ENCODE data around the gene FAM120AOS. TPM values are rescaled to one million over a fixed set of nuclear protein-coding genes. Genes with fewer than 3 reads are reported as not detected.

Gene FAM120AOS
- total and polyA plus RNA-seq, 2 experiments from 2014 or later = 36.6 to 43.4 TPM

DNA sequence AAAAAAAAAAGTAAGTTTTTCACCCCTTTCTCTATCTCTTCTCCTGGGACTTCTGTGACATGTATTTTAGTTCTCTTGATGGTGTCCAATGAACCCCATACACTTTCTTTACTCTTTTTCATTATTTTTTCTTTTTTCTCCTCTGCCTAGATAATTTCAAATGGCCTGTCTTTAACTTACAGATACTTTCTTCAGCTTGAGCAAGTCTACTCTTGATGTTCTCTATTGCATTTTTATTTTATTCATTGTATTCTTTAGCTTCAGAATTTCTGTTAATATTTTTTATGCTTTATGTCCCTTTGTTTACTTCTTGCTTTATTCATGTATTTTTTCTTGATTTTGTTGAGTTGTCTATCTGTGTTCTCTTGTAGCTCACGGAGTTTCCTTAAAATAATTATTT lies 34.4 kb downstream of the FAM120AOS start:
- no peaks in the 10 kb centered on the region for H3K9me2 ChIP-seq (ENCODE audit: insufficient read depth)
- TF ChIP-seq EZH2phosphoT487 (IDR thresholded peaks at IDR 0.05; ENCODE audit: insufficient read depth, low read depth) (no peak), EZH2 (IDR thresholded peaks at IDR 0.05; ENCODE audit: insufficient read depth, poor library complexity, severe bottlenecking) (no peak)
- DNase-seq = no peak
- no peaks in the 10 kb centered on the region for H4K20me1 ChIP-seq (ENCODE audit: insufficient read depth)
- H3K4me2 ChIP-seq (ENCODE audit: unreplicated experiment) = no peak overlapping the region
- H3K4me1 ChIP-seq (ENCODE audit: insufficient read depth) = no peaks in the 10 kb centered on the region
- no peak overlapping the region for H3K9ac ChIP-seq
- H3K27ac ChIP-seq = no peak overlapping the region
- H2AFZ ChIP-seq = no peak overlapping the region
- no peak overlapping the region for H3K4me3 ChIP-seq
- H3K36me3 ChIP-seq (ENCODE audit: low read depth) = no peaks in the 10 kb centered on the region
- H3K79me2 ChIP-seq (ENCODE audit: insufficient read depth) = no peaks in the 10 kb centered on the region
- WGBS, 2 experiments (ENCODE audit: low coverage in 1 of 2, low lambda C conversion rate in 2 of 2, missing lambda C conversion rate in 2 of 2) = 12 to 15% methylated on average over 1 of the region's 1 CpG
- H3K27me3 ChIP-seq (replicated peaks; ENCODE audit: insufficient read depth) = no peaks in the 10 kb centered on the region
- in situ Hi-C loops (cut with MboI) = no loop called here
- H3F3A ChIP-seq (ENCODE audit: insufficient read depth) = no peaks in the 10 kb centered on the region
- H3K9me3 ChIP-seq (ENCODE audit: low read depth) = no peaks in the 10 kb centered on the region

DNA sequence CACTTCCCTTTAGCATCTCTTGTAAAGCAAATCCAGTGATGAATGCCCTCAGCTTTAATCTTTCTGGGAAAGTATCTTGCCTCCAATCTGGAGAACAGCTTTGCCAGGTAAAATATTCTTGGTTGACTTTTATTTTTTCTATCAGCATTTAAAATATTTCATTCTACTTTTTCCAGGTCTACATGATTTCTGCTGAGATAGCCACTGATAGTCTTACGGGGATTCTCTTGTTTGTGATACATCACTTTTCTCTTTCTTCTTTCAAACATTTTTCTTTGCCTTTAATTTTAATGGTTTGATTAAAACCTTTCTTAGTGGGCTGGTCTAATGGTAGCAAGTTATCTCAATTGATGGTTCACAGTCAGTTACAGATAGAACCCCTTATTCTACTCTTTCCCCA lies 35.8 kb downstream of the FAM120AOS start:
- Histone ChIP-seq H2AFZ (no peak overlapping the region), H3K79me2 (ENCODE audit: insufficient read depth) (no peaks in the 10 kb centered on the region), H3K27ac (no peak overlapping the region), H3K9me3 (ENCODE audit: low read depth) (no peaks in the 10 kb centered on the region), H3K4me3 (no peak overlapping the region), H4K20me1 (ENCODE audit: insufficient read depth) (no peaks in the 10 kb centered on the region), H3K9ac (no peak overlapping the region), H3K36me3 (ENCODE audit: low read depth) (no peaks in the 10 kb centered on the region), H3K27me3 (replicated peaks; ENCODE audit: insufficient read depth) (no peaks in the 10 kb centered on the region), H3K9me2 (ENCODE audit: insufficient read depth) (no peaks in the 10 kb centered on the region), H3K4me1 (ENCODE audit: insufficient read depth) (no peaks in the 10 kb centered on the region), H3K4me2 (ENCODE audit: unreplicated experiment) (no peak overlapping the region), H3F3A (ENCODE audit: insufficient read depth) (no peaks in the 10 kb centered on the region)
- TF ChIP-seq EZH2 (IDR thresholded peaks at IDR 0.05; ENCODE audit: insufficient read depth, poor library complexity, severe bottlenecking) = no peak
- no peak for TF ChIP-seq EZH2phosphoT487 (IDR thresholded peaks at IDR 0.05; ENCODE audit: insufficient read depth, low read depth)
- no peak for DNase-seq
- in situ Hi-C loops (cut with MboI) = no loop called here
- 52 to 64% methylated on average over 1 of the region's 1 CpG for WGBS, 2 experiments (ENCODE audit: low coverage in 1 of 2, low lambda C conversion rate in 2 of 2, missing lambda C conversion rate in 2 of 2)

DNA sequence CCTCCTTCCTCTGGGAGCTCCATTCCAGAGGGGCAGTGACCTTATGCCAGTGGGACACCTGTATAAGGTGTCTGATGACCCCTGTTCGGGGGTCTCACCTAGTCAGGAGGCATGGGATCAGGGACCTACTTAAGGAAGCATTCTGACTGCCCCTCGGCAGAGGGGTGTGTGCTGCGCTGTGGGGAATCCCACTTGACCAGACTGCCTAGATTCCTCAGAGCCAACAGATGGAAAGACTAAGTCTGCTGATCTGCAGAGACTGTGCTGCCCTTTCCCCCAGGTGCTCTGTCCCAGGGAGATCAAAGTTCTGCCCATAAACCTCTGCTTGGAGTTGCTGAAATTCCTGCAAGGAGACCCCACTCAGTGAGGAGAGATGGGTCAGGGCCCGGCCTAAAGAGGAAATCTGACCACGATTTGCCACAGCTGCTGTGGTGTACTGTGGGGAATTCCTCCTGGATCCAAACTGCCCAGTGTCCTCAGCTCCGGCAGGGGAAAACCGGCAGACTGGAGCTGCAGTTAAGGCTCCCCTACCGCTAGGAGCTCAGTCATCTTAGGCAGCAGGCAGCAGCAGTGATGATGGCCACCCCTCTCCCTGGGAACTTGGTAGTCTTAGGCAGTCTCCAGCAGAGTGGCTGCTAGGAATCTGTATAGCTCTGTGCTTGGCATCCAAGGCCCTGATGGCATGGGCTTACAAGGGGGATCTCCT lies 36.7 kb downstream of the FAM120AOS start:
- no peaks in the 10 kb centered on the region for H3F3A ChIP-seq (ENCODE audit: insufficient read depth)
- H3K9ac ChIP-seq = no peak overlapping the region
- in situ Hi-C loops (cut with MboI) = no loop called here
- no peak overlapping the region for H3K4me3 ChIP-seq
- TF ChIP-seq EZH2phosphoT487 (IDR thresholded peaks at IDR 0.05; ENCODE audit: insufficient read depth, low read depth) (no peak), EZH2 (IDR thresholded peaks at IDR 0.05; ENCODE audit: insufficient read depth, poor library complexity, severe bottlenecking) (no peak)
- no peaks in the 10 kb centered on the region for H3K9me2 ChIP-seq (ENCODE audit: insufficient read depth)
- no peak overlapping the region for H3K4me2 ChIP-seq (ENCODE audit: unreplicated experiment)
- no peak overlapping the region for H2AFZ ChIP-seq
- WGBS, 2 experiments (ENCODE audit: low coverage in 1 of 2, low lambda C conversion rate in 2 of 2, missing lambda C conversion rate in 2 of 2) = 48 to 53% methylated on average over 8 of the region's 8 CpGs
- no peak overlapping the region for H3K27ac ChIP-seq
- H3K79me2 ChIP-seq (ENCODE audit: insufficient read depth) = no peaks in the 10 kb centered on the region
- no peaks in the 10 kb centered on the region for H4K20me1 ChIP-seq (ENCODE audit: insufficient read depth)
- H3K4me1 ChIP-seq (ENCODE audit: insufficient read depth) = no peaks in the 10 kb centered on the region
- H3K27me3 ChIP-seq (replicated peaks; ENCODE audit: insufficient read depth) = no peaks in the 10 kb centered on the region
- no peaks in the 10 kb centered on the region for H3K36me3 ChIP-seq (ENCODE audit: low read depth)
- DNase-seq = no peak
- no peaks in the 10 kb centered on the region for H3K9me3 ChIP-seq (ENCODE audit: low read depth)

DNA sequence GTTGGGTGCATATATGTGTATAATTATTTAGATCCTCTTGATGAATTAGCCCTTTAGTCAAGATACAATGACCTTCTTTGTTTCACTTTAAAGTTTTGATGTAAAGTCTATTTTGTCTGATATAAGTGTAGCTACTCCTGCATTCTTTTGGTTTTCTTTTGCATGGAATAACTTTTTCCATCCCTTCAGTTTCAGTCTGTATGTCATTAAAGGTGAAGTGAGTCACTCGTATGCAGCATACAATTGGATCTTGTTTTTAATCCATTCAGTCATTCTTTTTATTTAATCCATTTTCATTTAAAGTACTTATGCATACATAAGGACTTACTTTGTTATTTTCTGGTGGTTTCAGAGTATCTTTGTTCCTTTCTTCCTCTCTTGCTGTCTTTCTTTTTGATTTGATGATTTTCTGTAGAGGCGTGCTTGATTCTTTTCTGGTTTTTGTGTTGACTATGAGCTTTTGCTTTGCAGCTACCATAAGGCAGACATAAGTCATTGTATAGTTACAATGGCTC lies 38.1 kb downstream of the FAM120AOS start:
- no peaks in the 10 kb centered on the region; the same call in 1 of the 2 replicates for H3K27me3 ChIP-seq (replicated peaks; ENCODE audit: insufficient read depth)
- no peaks in the 10 kb centered on the region for H3K4me1 ChIP-seq (ENCODE audit: insufficient read depth)
- H3K79me2 ChIP-seq (ENCODE audit: insufficient read depth) = no peaks in the 10 kb centered on the region
- H3K27ac ChIP-seq = no peak overlapping the region
- in situ Hi-C loops (cut with MboI) = no loop called here
- H3K4me3 ChIP-seq = no peak overlapping the region
- H3K9me3 ChIP-seq (ENCODE audit: low read depth) = no peaks in the 10 kb centered on the region
- H3F3A ChIP-seq (ENCODE audit: insufficient read depth) = no peaks in the 10 kb centered on the region
- no peaks in the 10 kb centered on the region for H4K20me1 ChIP-seq (ENCODE audit: insufficient read depth)
- 59 to 67% methylated on average over 2 of the region's 2 CpGs for WGBS, 2 experiments (ENCODE audit: low coverage in 1 of 2, low lambda C conversion rate in 2 of 2, missing lambda C conversion rate in 2 of 2)
- no peaks in the 10 kb centered on the region for H3K36me3 ChIP-seq (ENCODE audit: low read depth)
- TF ChIP-seq EZH2 (IDR thresholded peaks at IDR 0.05; ENCODE audit: insufficient read depth, poor library complexity, severe bottlenecking) (no peak), EZH2phosphoT487 (IDR thresholded peaks at IDR 0.05; ENCODE audit: insufficient read depth, low read depth) (no peak)
- DNase-seq = no peak
- H3K9me2 ChIP-seq (ENCODE audit: insufficient read depth) = no peaks in the 10 kb centered on the region
- no peak overlapping the region for H2AFZ ChIP-seq
- no peak overlapping the region for H3K9ac ChIP-seq
- H3K4me2 ChIP-seq (ENCODE audit: unreplicated experiment) = no peak overlapping the region
